H9 (cell line): ENCODE results near the gene WDR13. TPM values are rescaled to one million over a fixed set of nuclear protein-coding genes. Genes with fewer than 3 reads are reported as not detected.

Experiments
- DNase-seq: peaks from one replicate; pipeline ENCODE4 v3.0.0-alpha.2; 2017
- H2AFZ ChIP-seq: one replicate; pipeline ENCODE4 v1.6.1; 2013; ENCODE audit warnings: mild to moderate bottlenecking, low read length, control low read depth, moderate library complexity
- H2AK5ac ChIP-seq: 2 replicates; pipeline ENCODE4 v1.6.1; 2013; ENCODE audit warnings: low read length, control low read depth, mixed read lengths; ENCODE audit not compliant: insufficient read length
- H2BK120ac ChIP-seq: one replicate; pipeline ENCODE4 v1.6.1; 2013; ENCODE audit warnings: low read depth, mild to moderate bottlenecking, low read length, control low read depth, inconsistent platforms; ENCODE audit not compliant: poor library complexity, severe bottlenecking
- H2BK12ac ChIP-seq: 2 replicates; pipeline ENCODE4 v1.6.1; 2013; ENCODE audit warnings: low read length, control low read depth, mixed read lengths, low read depth; ENCODE audit not compliant: insufficient read length
- H2BK15ac ChIP-seq: 2 replicates; pipeline ENCODE4 v1.6.1; 2013; ENCODE audit warnings: low read depth, low read length, control low read depth
- H2BK20ac ChIP-seq: one replicate; pipeline ENCODE4 v1.6.1; 2013; ENCODE audit warnings: low read depth, mild to moderate bottlenecking, low read length, control low read depth, inconsistent platforms; ENCODE audit not compliant: poor library complexity, severe bottlenecking
- H2BK5ac ChIP-seq: 2 replicates; pipeline ENCODE4 v1.6.1; 2013; ENCODE audit warnings: low read length, control low read depth, mixed read lengths; ENCODE audit not compliant: insufficient read length
- H3K14ac ChIP-seq: 2 replicates; pipeline ENCODE4 v1.6.1; 2013; ENCODE audit warnings: low read length, control low read depth; ENCODE audit not compliant: insufficient read depth
- H3K18ac ChIP-seq: 2 replicates; pipeline ENCODE4 v1.6.1; 2013; ENCODE audit warnings: low read depth, mild to moderate bottlenecking, mixed read lengths, low read length, control low read depth; ENCODE audit not compliant: insufficient read length
- H3K23ac ChIP-seq: 2 replicates; pipeline ENCODE4 v1.6.1; 2013; ENCODE audit warnings: low read length, control low read depth, mixed read lengths, low read depth; ENCODE audit not compliant: insufficient read length
- H3K23me2 ChIP-seq: 2 replicates; pipeline ENCODE4 v1.6.1; 2013; ENCODE audit warnings: low read depth, mild to moderate bottlenecking, mixed read lengths, low read length, control low read depth; ENCODE audit not compliant: insufficient read length, poor library complexity, severe bottlenecking
- H3K27ac ChIP-seq: 2 replicates; pipeline ENCODE4 v1.5.1; 2013; ENCODE audit warnings: low read length, control low read depth, mixed read lengths, low read depth; ENCODE audit not compliant: insufficient read length
- H3K27me3 ChIP-seq: 2 replicates; pipeline ENCODE4 v1.6.1; 2013; ENCODE audit warnings: low read length, control low read depth, inconsistent platforms; ENCODE audit not compliant: insufficient read depth
- H3K4ac ChIP-seq: 2 replicates; pipeline ENCODE4 v1.6.1; 2013; ENCODE audit warnings: low read depth, mild to moderate bottlenecking, control low read depth, inconsistent platforms, low read length, moderate library complexity
- H3K4me1 ChIP-seq: 2 replicates; pipeline ENCODE4 v1.6.1; 2013; ENCODE audit warnings: low read length, control low read depth, inconsistent platforms; ENCODE audit not compliant: insufficient read depth
- H3K4me2 ChIP-seq: 2 replicates; pipeline ENCODE4 v1.6.1; 2013; ENCODE audit warnings: low read length, control low read depth, mixed read lengths; ENCODE audit not compliant: insufficient read length, insufficient read depth
- H3K56ac ChIP-seq: 2 replicates; pipeline ENCODE4 v1.6.1; 2013; ENCODE audit warnings: low read depth, mild to moderate bottlenecking, mixed read lengths, low read length, control low read depth; ENCODE audit not compliant: insufficient read length
- H3K79me1 ChIP-seq: 2 replicates; pipeline ENCODE4 v1.6.1; 2013; ENCODE audit warnings: low read depth, mild to moderate bottlenecking, moderate library complexity, low read length, control low read depth, inconsistent platforms; ENCODE audit not compliant: insufficient read depth, poor library complexity, severe bottlenecking
- H3K79me2 ChIP-seq: 2 replicates; pipeline ENCODE4 v1.6.1; 2013; ENCODE audit warnings: low read length, control low read depth, inconsistent platforms; ENCODE audit not compliant: insufficient read depth
- H3K9ac ChIP-seq: 2 replicates; pipeline ENCODE4 v1.6.1; 2013; ENCODE audit warnings: low read length, control low read depth, mixed read lengths; ENCODE audit not compliant: insufficient read length; ENCODE audit errors: extremely low read depth
- H3K9me3 ChIP-seq: one replicate; pipeline ENCODE4 v1.6.1; 2013; ENCODE audit warnings: low read depth, low read length, inconsistent platforms; ENCODE audit not compliant: control insufficient read depth
- H3T11ph ChIP-seq: one replicate; pipeline ENCODE4 v1.6.1; 2013; ENCODE audit warnings: mild to moderate bottlenecking, low read length, control low read depth, inconsistent platforms
- H4K20me1 ChIP-seq: one replicate; pipeline ENCODE4 v1.6.1; 2013; ENCODE audit not compliant: control insufficient read depth, insufficient read length, insufficient read depth
- H4K5ac ChIP-seq: 2 replicates; pipeline ENCODE4 v1.6.1; 2013; ENCODE audit warnings: low read depth, mild to moderate bottlenecking, mixed read lengths, low read length, control low read depth; ENCODE audit not compliant: insufficient read length
- H4K8ac ChIP-seq: replicated peaks from 2 replicates; pipeline ENCODE4 v1.6.1; 2013; ENCODE audit warnings: low read length, control low read depth, mixed read lengths, low read depth; ENCODE audit not compliant: insufficient read length
- H4K91ac ChIP-seq: 2 replicates; pipeline ENCODE4 v1.6.1; 2013; ENCODE audit warnings: low read depth, mild to moderate bottlenecking, moderate library complexity, mixed read lengths, low read length, control low read depth; ENCODE audit not compliant: insufficient read length
- H3K27ac Mint-ChIP-seq, 3 experiments: 2 replicates in 2 of 3; 3 replicates in 1 of 3; pipeline ENCODE4 v1.8.0; 2020 to 2021; ENCODE audit warnings: mixed read lengths in 3 of 3, mild to moderate bottlenecking in 1 of 3, moderate library complexity in 1 of 3
- H3K27me3 Mint-ChIP-seq: 2 replicates; pipeline ENCODE4 v1.8.0; 2021; ENCODE audit warnings: low read depth, mild to moderate bottlenecking, moderate library complexity, mixed read lengths
- H3K36me3 Mint-ChIP-seq, 3 experiments: 2 replicates in 2 of 3; 3 replicates in 1 of 3; pipeline ENCODE4 v1.8.0; 2020 to 2021; ENCODE audit warnings: low read depth in 3 of 3, mixed read lengths in 3 of 3; ENCODE audit not compliant: insufficient read depth in 1 of 3
- H3K4me1 Mint-ChIP-seq, 2 experiments: 2 replicates each; pipeline ENCODE4 v1.8.0; 2020; ENCODE audit warnings: mixed read lengths in 2 of 2
- H3K4me3 Mint-ChIP-seq, 2 experiments: 2 replicates in 1 of 2; 3 replicates in 1 of 2; pipeline ENCODE4 v1.8.0; 2020 to 2021; ENCODE audit warnings: mild to moderate bottlenecking in 2 of 2, mixed read lengths in 2 of 2, moderate library complexity in 1 of 2
- H3K9me3 Mint-ChIP-seq, 2 experiments: 2 replicates in 1 of 2; 3 replicates in 1 of 2; pipeline ENCODE4 v1.8.0; 2020; ENCODE audit warnings: mild to moderate bottlenecking in 2 of 2, mixed read lengths in 2 of 2, moderate library complexity in 1 of 2
- WGBS: extraction: QIAGEN DNeasy Blood & Tissue Kit; methylation state at CpG from one replicate; pipeline ENCODE4 v1.1.7; 2013; ENCODE audit warnings: missing lambda C conversion rate, low lambda C conversion rate, mixed read lengths; ENCODE audit not compliant: insufficient read length; ENCODE audit errors: extremely low coverage; 5-methylcytosine and 5-hydroxymethylcytosine counted together
- total RNA-seq: library from RNA; stranded (reverse); gene quantifications from 2 replicates; pipeline ENCODE4 v1.2.1, GENCODE V29; 2021
- TF ChIP-seq, protein P1 (sequence below): fragments of 200-600 bp; sonication (generic); conservative IDR thresholded peaks from 3 replicates; pipeline ENCODE4 v1.8.0; 2021; ENCODE audit warnings: antibody characterized with exemption, mild to moderate bottlenecking

Gene WDR13
- total RNA-seq, 1 experiment from 2014 or later: 29.4 TPM

- Mint-ChIP-seq H3K27me3 (no peaks in the 10 kb centered on the region; the same call in 1 of the 2 replicates), H3K27ac (peak overlapping the region in 1 of 3 experiments; percentile 30; a peak in 2 of 7 replicates), H3K36me3 (peaks cover 39 to 56% (median 52%) of the 10 kb centered on the region in 3 experiments), H3K4me1 (peaks cover 0 to 10% of the 10 kb centered on the region in 2 experiments; a peak in 3 of 4 replicates), H3K4me3 (no peak overlapping the region), H3K9me3 (peaks cover 67 to 82% of the 10 kb centered on the region in 2 experiments)
- H3K18ac ChIP-seq: no peak overlapping the region
- no peak overlapping the region for H3K14ac ChIP-seq
- H3K23me2 ChIP-seq: peaks cover 3% of the 10 kb centered on the region
- no peak overlapping the region for H4K5ac ChIP-seq
- H3K23ac ChIP-seq: no peak overlapping the region
- no peaks in the 10 kb centered on the region; the same call in 1 of the 2 replicates for H3K79me2 ChIP-seq
- peaks cover 29% of the 10 kb centered on the region for H3K9me3 ChIP-seq
- no peak overlapping the region for H2BK120ac ChIP-seq
- H4K8ac ChIP-seq: no peak overlapping the region
- H3K79me1 ChIP-seq: no peaks in the 10 kb centered on the region
- DNase-seq: no peak
- no peaks in the 10 kb centered on the region for H3K27me3 ChIP-seq
- H2BK20ac ChIP-seq: no peak overlapping the region
- H3T11ph ChIP-seq: no peak overlapping the region
- no peaks in the 10 kb centered on the region for H4K20me1 ChIP-seq
- no peak overlapping the region for H2BK15ac ChIP-seq
- WGBS: no CpG with 5 or more reads among the region's 2 CpGs
- H3K4me2 ChIP-seq: no peak overlapping the region
- no peak overlapping the region for H2BK5ac ChIP-seq
- H3K56ac ChIP-seq: no peak overlapping the region
- no peak overlapping the region for H3K27ac ChIP-seq
- TF ChIP-seq, protein P1, sequence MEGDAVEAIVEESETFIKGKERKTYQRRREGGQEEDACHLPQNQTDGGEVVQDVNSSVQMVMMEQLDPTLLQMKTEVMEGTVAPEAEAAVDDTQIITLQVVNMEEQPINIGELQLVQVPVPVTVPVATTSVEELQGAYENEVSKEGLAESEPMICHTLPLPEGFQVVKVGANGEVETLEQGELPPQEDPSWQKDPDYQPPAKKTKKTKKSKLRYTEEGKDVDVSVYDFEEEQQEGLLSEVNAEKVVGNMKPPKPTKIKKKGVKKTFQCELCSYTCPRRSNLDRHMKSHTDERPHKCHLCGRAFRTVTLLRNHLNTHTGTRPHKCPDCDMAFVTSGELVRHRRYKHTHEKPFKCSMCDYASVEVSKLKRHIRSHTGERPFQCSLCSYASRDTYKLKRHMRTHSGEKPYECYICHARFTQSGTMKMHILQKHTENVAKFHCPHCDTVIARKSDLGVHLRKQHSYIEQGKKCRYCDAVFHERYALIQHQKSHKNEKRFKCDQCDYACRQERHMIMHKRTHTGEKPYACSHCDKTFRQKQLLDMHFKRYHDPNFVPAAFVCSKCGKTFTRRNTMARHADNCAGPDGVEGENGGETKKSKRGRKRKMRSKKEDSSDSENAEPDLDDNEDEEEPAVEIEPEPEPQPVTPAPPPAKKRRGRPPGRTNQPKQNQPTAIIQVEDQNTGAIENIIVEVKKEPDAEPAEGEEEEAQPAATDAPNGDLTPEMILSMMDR: no peak
- no peak overlapping the region for H2AK5ac ChIP-seq
- H2AFZ ChIP-seq: no peak overlapping the region
- H2BK12ac ChIP-seq: no peak overlapping the region
- H3K4ac ChIP-seq: no peak overlapping the region
- no peak overlapping the region for H4K91ac ChIP-seq
- 0 out of 2 replicates have a peak, but pooled peaks cover 2% of the 10 kb centered on the region for H3K4me1 ChIP-seq
- no peak overlapping the region for H3K9ac ChIP-seq
Measured at GRCh38 chrX:48578661-48579128, 18.6 kb upstream of the WDR13 start.
